ENCODE results near the gene MDH2.
"Not testable (repeated sequence)": the region's sequence is repeated elsewhere in the genome, so short reads cannot be mapped to it uniquely, and the experiment has no call there.

MDH2 gene

DNA sequence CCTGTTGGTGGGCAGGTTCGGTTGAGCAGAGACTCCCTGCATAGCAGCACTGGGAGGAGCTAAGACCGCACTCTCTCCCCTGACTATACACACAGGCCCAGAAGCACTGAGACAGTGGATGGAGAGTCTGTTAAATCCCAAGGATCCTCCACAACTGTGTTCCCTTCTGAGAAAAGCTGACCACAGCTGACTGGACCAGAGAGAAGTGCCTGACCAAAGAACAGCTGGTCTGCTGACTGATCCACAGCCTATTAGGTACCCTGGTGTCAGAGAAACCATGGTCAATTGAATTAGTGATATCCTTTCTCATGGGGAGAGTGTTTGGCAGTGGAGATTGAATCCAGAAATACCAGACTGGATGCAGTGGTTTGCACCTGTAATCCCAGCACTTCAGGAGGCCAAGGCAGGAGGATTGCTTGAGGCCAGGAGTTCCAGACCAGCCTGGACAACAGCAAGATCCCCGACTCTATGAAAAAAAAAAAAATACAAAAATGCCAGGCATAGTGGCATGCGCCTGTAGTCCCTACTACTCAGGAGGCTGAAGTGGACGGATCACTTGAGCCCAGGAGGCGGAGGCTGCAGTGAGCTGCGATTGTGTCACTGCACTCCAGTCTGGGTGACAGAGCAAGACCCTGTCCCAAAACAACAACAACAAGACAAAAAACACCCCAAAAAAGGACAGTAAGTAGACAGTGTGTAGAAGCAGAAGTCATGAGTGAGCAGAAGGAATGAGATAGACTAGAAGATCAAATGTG is 25.7 kb upstream of the MDH2 start:
- ATAC-seq, result no peak

DNA sequence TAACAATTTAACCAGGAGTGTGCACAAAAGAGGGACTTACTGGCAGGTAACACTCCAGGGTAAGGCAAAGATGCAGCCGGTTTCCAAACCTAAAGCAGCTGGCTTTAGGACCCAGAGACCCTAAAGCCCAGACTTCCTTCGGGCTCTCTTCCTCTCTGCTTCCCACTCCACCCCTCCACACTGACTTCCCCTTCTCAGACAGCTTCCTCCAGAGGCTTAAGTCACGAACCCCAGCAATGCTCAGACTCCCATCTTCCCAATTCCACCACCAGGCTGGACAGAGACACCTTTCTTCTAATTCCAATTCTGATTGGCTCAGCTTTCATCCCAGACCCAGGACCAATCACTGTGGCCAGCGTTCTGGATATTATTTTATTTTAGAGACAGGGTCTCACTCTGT is 24.9 kb upstream of the MDH2 start:
- no peak for TF ChIP-seq ZNF8 (CRISPR knock-in tag; IDR thresholded peaks at IDR 0.05)
- no peak for TF ChIP-seq ZFP3 (CRISPR knock-in tag; IDR thresholded peaks at IDR 0.05)
- no peak for TF ChIP-seq ZC3H10 (CRISPR knock-in tag; IDR thresholded peaks at IDR 0.05)
- TF ChIP-seq, protein P1, sequence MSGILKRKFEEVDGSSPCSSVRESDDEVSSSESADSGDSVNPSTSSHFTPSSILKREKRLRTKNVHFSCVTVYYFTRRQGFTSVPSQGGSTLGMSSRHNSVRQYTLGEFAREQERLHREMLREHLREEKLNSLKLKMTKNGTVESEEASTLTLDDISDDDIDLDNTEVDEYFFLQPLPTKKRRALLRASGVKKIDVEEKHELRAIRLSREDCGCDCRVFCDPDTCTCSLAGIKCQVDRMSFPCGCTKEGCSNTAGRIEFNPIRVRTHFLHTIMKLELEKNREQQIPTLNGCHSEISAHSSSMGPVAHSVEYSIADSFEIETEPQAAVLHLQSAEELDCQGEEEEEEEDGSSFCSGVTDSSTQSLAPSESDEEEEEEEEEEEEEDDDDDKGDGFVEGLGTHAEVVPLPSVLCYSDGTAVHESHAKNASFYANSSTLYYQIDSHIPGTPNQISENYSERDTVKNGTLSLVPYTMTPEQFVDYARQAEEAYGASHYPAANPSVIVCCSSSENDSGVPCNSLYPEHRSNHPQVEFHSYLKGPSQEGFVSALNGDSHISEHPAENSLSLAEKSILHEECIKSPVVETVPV (CRISPR knock-in tag; IDR thresholded peaks at IDR 0.05), result no peak
- no peak for TF ChIP-seq TCF4 (CRISPR knock-in tag; IDR thresholded peaks at IDR 0.05; ENCODE audit: borderline replicate concordance)
- TF ChIP-seq TOX (CRISPR knock-in tag; IDR thresholded peaks at IDR 0.05; ENCODE audit: borderline replicate concordance), result no peak
- no peak for TF ChIP-seq RARB (CRISPR knock-in tag; IDR thresholded peaks at IDR 0.05)
- no peak for TF ChIP-seq PPARA (CRISPR knock-in tag; IDR thresholded peaks at IDR 0.05; ENCODE audit: borderline replicate concordance)
- TF ChIP-seq OSR1 (CRISPR knock-in tag; IDR thresholded peaks at IDR 0.05), result no peak
- TF ChIP-seq, protein P2, sequence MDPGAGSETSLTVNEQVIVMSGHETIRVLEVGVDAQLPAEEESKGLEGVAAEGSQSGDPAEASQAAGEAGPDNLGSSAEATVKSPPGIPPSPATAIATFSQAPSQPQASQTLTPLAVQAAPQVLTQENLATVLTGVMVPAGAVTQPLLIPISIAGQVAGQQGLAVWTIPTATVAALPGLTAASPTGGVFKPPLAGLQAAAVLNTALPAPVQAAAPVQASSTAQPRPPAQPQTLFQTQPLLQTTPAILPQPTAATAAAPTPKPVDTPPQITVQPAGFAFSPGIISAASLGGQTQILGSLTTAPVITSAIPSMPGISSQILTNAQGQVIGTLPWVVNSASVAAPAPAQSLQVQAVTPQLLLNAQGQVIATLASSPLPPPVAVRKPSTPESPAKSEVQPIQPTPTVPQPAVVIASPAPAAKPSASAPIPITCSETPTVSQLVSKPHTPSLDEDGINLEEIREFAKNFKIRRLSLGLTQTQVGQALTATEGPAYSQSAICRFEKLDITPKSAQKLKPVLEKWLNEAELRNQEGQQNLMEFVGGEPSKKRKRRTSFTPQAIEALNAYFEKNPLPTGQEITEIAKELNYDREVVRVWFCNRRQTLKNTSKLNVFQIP (CRISPR knock-in tag; IDR thresholded peaks at IDR 0.05; ENCODE audit: borderline replicate concordance, low read depth), result no peak
- no peak for TF ChIP-seq CSDC2 (CRISPR knock-in tag; IDR thresholded peaks at IDR 0.05)
- TF ChIP-seq ZNF565 (CRISPR knock-in tag; conservative IDR thresholded peaks at IDR 0.05; ENCODE audit: low read depth), result no peak
- no peak for ATAC-seq

More for the DNA sequence above, 25.7 kb upstream of the MDH2 start:
- TF ChIP-seq, protein P3, sequence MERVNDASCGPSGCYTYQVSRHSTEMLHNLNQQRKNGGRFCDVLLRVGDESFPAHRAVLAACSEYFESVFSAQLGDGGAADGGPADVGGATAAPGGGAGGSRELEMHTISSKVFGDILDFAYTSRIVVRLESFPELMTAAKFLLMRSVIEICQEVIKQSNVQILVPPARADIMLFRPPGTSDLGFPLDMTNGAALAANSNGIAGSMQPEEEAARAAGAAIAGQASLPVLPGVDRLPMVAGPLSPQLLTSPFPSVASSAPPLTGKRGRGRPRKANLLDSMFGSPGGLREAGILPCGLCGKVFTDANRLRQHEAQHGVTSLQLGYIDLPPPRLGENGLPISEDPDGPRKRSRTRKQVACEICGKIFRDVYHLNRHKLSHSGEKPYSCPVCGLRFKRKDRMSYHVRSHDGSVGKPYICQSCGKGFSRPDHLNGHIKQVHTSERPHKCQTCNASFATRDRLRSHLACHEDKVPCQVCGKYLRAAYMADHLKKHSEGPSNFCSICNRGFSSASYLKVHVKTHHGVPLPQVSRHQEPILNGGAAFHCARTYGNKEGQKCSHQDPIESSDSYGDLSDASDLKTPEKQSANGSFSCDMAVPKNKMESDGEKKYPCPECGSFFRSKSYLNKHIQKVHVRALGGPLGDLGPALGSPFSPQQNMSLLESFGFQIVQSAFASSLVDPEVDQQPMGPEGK (CRISPR knock-in tag; IDR thresholded peaks at IDR 0.05; ENCODE audit: borderline replicate concordance), result no peak
- TF ChIP-seq, protein P2 (CRISPR knock-in tag; IDR thresholded peaks at IDR 0.05; ENCODE audit: borderline replicate concordance, low read depth), result no peak
- TF ChIP-seq PPARA (CRISPR knock-in tag; IDR thresholded peaks at IDR 0.05; ENCODE audit: borderline replicate concordance), result no peak
- TF ChIP-seq ZC3H10 (CRISPR knock-in tag; IDR thresholded peaks at IDR 0.05), result no peak
- no peak for TF ChIP-seq RARB (CRISPR knock-in tag; IDR thresholded peaks at IDR 0.05)
- TF ChIP-seq ZFP3 (CRISPR knock-in tag; IDR thresholded peaks at IDR 0.05), result no peak
- TF ChIP-seq ZFP30 (CRISPR knock-in tag; IDR thresholded peaks at IDR 0.05), result no peak
- no peak for TF ChIP-seq BACH2 (CRISPR knock-in tag; IDR thresholded peaks at IDR 0.05; ENCODE audit: borderline replicate concordance)
- no peak for TF ChIP-seq ZNF565 (CRISPR knock-in tag; conservative IDR thresholded peaks at IDR 0.05; ENCODE audit: low read depth)
- TF ChIP-seq OSR1 (CRISPR knock-in tag; IDR thresholded peaks at IDR 0.05), result no peak
- no peak for TF ChIP-seq ISL1 (CRISPR knock-in tag; IDR thresholded peaks at IDR 0.05)
- no peak for TF ChIP-seq ESRRG (CRISPR knock-in tag; IDR thresholded peaks at IDR 0.05)
- TF ChIP-seq, protein P4, sequence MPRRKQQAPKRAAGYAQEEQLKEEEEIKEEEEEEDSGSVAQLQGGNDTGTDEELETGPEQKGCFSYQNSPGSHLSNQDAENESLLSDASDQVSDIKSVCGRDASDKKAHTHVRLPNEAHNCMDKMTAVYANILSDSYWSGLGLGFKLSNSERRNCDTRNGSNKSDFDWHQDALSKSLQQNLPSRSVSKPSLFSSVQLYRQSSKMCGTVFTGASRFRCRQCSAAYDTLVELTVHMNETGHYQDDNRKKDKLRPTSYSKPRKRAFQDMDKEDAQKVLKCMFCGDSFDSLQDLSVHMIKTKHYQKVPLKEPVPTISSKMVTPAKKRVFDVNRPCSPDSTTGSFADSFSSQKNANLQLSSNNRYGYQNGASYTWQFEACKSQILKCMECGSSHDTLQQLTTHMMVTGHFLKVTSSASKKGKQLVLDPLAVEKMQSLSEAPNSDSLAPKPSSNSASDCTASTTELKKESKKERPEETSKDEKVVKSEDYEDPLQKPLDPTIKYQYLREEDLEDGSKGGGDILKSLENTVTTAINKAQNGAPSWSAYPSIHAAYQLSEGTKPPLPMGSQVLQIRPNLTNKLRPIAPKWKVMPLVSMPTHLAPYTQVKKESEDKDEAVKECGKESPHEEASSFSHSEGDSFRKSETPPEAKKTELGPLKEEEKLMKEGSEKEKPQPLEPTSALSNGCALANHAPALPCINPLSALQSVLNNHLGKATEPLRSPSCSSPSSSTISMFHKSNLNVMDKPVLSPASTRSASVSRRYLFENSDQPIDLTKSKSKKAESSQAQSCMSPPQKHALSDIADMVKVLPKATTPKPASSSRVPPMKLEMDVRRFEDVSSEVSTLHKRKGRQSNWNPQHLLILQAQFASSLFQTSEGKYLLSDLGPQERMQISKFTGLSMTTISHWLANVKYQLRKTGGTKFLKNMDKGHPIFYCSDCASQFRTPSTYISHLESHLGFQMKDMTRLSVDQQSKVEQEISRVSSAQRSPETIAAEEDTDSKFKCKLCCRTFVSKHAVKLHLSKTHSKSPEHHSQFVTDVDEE (CRISPR knock-in tag; IDR thresholded peaks at IDR 0.05), result no peak
- no peak for TF ChIP-seq TOX (CRISPR knock-in tag; IDR thresholded peaks at IDR 0.05; ENCODE audit: borderline replicate concordance)
- TF ChIP-seq ARNTL (CRISPR knock-in tag; IDR thresholded peaks at IDR 0.05; ENCODE audit: borderline replicate concordance, low read depth), result no peak
- TF ChIP-seq TCF4 (CRISPR knock-in tag; IDR thresholded peaks at IDR 0.05; ENCODE audit: borderline replicate concordance), result no peak

DNA sequence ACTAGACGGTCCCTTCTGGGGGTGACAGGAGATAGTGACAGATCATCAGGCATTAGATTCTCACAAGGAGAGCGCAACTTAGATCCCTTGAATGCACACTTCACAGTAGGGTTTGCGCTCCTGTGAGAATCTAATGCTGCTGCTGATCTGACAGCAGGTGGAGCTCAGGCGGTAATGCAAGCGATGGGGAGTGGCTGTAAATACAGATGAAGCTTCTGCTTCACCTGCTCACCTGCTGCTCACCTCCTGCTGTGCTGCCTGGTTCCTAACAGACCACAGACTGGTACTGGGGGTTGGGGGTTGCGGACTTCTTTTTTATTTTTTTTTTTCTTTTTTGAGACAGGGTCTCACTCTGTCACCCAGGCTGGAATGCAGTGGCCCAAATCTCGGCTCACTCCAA is 18.2 kb upstream of the MDH2 start:
- not testable (repeated sequence) for ATAC-seq

All from SK-N-SH treated with all-trans-retinoic acid at 6 μM for 48 hours (cell line).